Stimulated activated CD4-positive, alpha-beta T cell treated with anti-CD3 and anti-CD28 coated beads, TNF-alpha, amount 100 ng/mL, for 1 hour (primary cell): ENCODE measurements around the gene GOLGA3.

Experiments
- DNase-seq, 3 donors: peaks; one replicate each; pipeline ENCODE4 v3.0.0-alpha.2; 2020; ENCODE audit warnings: low read depth in 3 of 3, low spot score in 1 of 3

Gene GOLGA3

DNA sequence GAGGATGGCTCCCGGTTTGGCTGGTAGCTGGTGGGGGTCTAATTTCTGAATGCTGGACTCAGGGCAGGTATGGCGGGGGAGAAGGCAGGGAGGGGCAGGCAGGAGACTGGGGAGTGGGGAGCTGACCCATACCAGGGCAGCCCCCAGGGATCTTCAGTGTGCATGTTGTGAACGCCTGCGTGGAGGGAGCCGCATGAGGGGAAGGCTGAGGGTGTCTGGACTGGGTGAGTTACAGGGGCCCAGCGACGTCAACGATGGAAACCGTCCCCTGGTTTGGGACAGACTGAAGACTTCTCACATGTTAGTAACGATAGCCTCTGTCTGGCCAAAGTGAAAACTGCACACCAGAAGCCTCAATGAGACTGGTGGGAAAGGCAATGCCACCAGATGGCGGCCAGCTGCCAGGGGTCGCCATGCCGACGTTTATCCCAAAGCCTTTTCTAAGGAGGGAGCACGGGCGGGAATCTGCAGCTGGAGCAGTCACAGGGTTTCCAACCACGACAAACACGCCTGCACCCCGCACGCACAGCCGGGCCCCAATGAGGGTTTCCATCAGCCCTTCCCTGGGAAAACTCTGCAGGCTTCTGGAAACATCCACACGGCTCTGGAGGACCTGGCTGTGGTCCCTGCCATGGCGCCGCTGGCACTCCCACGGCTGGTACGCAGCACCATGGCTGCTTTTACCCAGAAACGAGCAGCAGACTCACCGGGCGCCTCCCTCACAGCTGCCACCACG lies 104.0 kb downstream of the GOLGA3 start:
- no peak for DNase-seq

DNA sequence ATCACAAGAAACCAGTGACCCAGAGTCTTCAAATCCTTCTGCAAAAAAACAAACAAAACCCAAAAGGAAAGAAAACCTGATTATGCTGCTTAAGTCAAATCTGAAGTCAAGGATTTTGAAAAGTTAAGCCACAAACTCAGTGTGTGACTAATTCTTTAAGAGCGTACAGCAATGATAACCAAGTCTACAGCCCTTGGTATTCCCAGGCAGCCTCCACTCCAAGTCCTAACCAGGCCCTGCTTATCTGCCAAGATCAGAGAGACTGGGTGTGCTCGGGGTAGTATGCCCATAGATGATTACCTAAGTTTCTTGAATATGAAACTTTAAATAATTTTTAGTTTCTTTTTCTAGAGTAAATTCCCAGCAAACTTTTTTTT lies 104.9 kb downstream of the GOLGA3 start:
- no peak for DNase-seq

DNA sequence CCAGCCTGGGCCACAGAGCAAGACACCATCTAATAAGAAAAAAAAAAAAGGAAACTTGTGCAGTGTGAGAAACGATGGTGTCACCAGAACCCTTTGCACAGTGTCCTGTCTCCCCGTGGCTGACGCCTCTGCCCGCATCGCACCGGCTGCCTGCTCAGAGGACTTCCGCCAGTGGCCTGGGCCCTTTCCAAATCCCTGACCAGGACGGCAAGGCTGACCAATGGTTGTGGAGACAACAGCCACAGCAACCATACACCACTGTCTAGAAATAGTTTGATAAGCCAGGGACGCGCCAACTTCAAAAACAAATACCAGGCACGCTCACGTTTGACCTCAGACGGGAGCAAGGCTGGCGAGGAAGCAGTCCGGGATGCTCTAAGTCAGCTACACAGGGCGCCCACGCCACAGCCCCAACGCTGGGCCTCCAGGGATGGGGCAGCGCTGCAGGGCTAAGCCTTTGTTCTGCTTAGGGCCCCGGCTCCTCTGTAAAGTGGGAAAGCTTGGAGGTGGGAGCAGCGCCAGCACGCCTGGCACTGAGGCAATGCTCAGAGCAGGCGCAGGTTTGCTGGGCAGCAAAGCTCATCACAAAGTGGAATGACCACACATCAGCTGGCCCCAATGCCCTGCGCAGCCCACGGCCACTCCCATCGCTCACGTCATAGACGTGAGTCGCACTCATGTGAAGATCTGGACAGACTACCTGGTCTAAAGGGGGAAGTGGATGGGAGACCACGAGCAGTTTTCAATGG lies 105.5 kb downstream of the GOLGA3 start:
- DNase-seq: no peak

DNA sequence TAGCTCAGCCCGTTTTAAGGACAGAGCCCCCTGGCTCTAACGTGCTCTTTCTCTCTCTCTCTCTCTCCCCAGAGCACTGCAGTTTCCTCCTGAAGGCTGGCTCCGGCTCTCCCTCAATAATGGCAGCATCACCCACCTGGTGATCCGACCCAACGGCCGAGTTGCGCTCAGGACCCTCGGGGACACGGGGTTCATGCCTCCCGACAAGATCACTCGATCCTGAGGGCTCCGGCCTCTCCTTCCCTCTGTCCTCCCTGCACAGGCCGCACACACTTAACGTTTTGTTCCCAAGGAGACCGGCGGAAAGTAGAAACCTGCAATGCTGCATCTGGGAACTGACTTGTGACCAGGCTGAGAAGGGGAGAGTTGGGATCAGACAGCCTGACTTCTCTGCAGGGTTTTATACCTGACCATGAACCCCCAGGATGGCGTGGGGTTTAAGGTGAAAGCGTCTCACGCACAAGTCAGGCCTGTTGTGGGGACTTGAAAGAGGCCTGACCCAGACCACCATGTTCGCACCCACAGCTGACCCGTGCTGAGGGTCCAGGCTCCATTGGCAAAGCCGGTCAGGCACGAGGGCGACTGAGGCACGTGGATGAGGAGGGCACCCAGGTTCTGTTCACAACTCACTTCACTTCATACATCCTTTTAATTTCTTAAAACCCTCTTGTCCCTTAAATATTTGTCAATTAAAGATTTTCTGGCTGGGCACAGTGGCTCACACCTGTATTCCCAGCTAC lies 107.9 kb downstream of the GOLGA3 start:
- DNase-seq: no peak

DNA sequence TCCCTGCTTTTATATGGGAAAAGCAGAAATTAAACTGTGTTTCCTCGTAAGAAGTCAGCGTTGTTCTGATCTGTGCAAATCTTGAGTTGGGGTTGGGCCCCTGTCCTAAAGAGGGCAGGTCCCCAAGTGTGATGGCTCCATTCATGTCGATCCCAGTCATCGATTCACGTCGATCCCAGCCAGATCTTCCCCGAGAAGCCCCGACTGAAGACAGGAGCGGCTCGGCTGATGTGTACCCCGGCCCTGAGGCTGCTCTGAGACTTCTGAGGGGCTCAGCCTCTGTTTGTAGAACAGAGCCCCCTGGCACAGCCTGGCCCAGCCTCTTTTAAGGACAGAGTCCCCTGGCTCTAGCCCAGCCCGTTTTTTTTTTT lies 108.7 kb downstream of the GOLGA3 start:
- DNase-seq: no peak

DNA sequence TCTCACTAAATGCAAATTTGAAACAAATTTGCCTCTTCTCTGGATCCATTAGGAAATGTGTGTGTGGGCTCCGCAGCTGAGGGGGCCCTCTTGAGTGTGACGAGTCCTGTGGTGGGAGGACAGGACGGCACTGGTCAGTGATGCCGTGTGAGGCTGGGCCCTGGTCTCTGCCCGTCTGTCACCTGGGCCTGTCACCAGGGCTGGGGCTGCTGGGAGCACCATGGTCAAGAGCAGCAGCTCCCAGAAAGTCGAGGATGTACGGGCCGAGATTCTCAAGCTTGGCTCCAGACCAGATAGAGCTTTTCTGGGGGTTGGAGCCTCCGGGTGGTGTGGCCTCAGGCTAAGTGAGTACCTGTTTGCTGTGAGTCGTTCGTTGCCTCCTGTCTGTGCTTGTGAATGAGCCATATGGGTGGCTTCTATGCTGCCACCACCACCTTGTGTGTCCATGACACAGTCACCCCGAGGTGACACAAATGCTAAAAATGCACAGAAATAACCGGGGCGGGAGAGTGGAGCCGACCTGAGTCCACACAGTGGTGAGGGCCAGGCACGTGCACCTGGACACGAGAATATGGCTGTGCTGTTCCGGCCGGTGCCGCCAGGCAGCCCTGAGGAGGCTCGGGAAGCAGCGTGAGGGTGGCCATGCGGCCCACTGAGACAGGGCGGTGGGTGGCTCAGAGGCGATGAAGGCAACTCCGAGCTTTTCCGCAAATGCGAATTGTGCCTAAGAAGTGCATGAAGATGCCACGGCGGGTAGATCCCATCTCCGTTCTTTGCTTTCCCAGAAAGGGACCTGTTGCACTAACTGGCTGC lies 109.3 kb downstream of the GOLGA3 start:
- DNase-seq: no peak
